HG02798 (cell line): ENCODE measurements around the gene YIPF4.
A peak's percentile ranks its signal among the peaks of the same experiment; 100 is the strongest.
"Not testable (repeated sequence)": the region's sequence is repeated elsewhere in the genome, so short reads cannot be mapped to it uniquely, and the experiment has no call there.

ENCODE experiments used
- ATAC-seq: cut with Tn5 transposase; IDR thresholded peaks from one replicate; pipeline ENCODE4 v1.9.1; 2021; ENCODE audit warnings: mild to moderate bottlenecking; ENCODE audit not compliant: unreplicated experiment, poor library complexity

Gene YIPF4

GRCh38 chr2:32284321-32284720 lies 6.6 kb downstream of the YIPF4 start:
- ATAC-seq = no peak

- no peak for ATAC-seq
Observed at GRCh38 chr2:32289165-32289999, 11.7 kb downstream of the YIPF4 start.

GRCh38 chr2:32290000-32290339 lies 12.3 kb downstream of the YIPF4 start:
- ATAC-seq = no peak

- ATAC-seq = no peak
Observed at GRCh38 chr2:32291746-32292145, 14.0 kb downstream of the YIPF4 start.

- not testable (repeated sequence) for ATAC-seq
Observed at GRCh38 chr2:32293493-32293892, 15.8 kb downstream of the YIPF4 start.

GRCh38 chr2:32293966-32294562 lies 16.4 kb downstream of the YIPF4 start:
- not testable (repeated sequence) for ATAC-seq

- ATAC-seq = no peak
Observed at GRCh38 chr2:32310577-32310976, 32.9 kb downstream of the YIPF4 start.

GRCh38 chr2:32314886-32315285 lies 37.2 kb downstream of the YIPF4 start:
- no peak for ATAC-seq

GRCh38 chr2:32328679-32329078 lies 51.0 kb downstream of the YIPF4 start:
- not testable (repeated sequence) for ATAC-seq

- ATAC-seq = not testable (repeated sequence)
Observed at GRCh38 chr2:32329180-32329980, 51.7 kb downstream of the YIPF4 start.

- ATAC-seq = no peak
Observed at GRCh38 chr2:32330136-32330535, 52.4 kb downstream of the YIPF4 start.

- no peak for ATAC-seq
Observed at GRCh38 chr2:32342801-32343200, 65.1 kb downstream of the YIPF4 start.

- not testable (repeated sequence) for ATAC-seq
Observed at GRCh38 chr2:32350797-32351196, 73.1 kb downstream of the YIPF4 start.

- no peak for ATAC-seq
Observed at GRCh38 chr2:32355976-32356680, 78.4 kb downstream of the YIPF4 start.

- peak; percentile 91 for ATAC-seq
Observed at GRCh38 chr2:32356681-32357317, 79.1 kb downstream of the YIPF4 start, which contains the start of gene BIRC6. Gene BIRC6 (plus strand): TSS chr2:32357023. CDS start chr2:32357162, 139 bp downstream.

- peak; percentile 5 for ATAC-seq
Observed at GRCh38 chr2:32357318-32358110, 79.8 kb downstream of the YIPF4 start.

- ATAC-seq = no peak
Observed at GRCh38 chr2:32358111-32358482, 80.4 kb downstream of the YIPF4 start.

GRCh38 chr2:32360416-32360815 lies 82.7 kb downstream of the YIPF4 start:
- ATAC-seq = no peak

GRCh38 chr2:32362997-32363396 lies 85.3 kb downstream of the YIPF4 start:
- ATAC-seq = not testable (repeated sequence)
